Astrocyte (in vitro differentiated cells and primary cell): Measurements from ENCODE around the gene ACTN4. TPM values are rescaled to one million over a fixed set of nuclear protein-coding genes. Genes with fewer than 3 reads are reported as not detected.

Experiments used
- DNase-seq: peaks from one replicate; pipeline ENCODE4 v3.0.0-alpha.2; 2010; ENCODE audit warnings: low read depth
- FAIRE-seq: peaks from 2 replicates; lab custom pipeline; 2011; peaks lifted over from hg19 to GRCh38; lab: Jason Lieb, UNC
- H2AFZ ChIP-seq: 2 replicates; pipeline ENCODE4 v1.6.0; 2012; ENCODE audit warnings: low read depth, low read length, inconsistent platforms
- H3K27ac ChIP-seq: 2 replicates; pipeline ENCODE4 v1.5.1; 2011; ENCODE audit warnings: low read depth, low read length, inconsistent platforms
- H3K27me3 ChIP-seq: 2 replicates; pipeline ENCODE4 v1.6.0; 2011; ENCODE audit warnings: low read length, inconsistent platforms; ENCODE audit not compliant: insufficient read depth
- H3K36me3 ChIP-seq: 2 replicates; pipeline ENCODE4 v1.5.1; 2011; ENCODE audit warnings: low read length, inconsistent platforms; ENCODE audit not compliant: insufficient read depth
- H3K4me1 ChIP-seq: 2 replicates; pipeline ENCODE4 v1.5.1; 2011; ENCODE audit warnings: low read length, inconsistent platforms; ENCODE audit not compliant: insufficient read depth
- H3K4me2 ChIP-seq: 2 replicates; pipeline ENCODE4 v1.6.0; 2012; ENCODE audit warnings: low read length, inconsistent platforms
- H3K4me3 ChIP-seq: 2 replicates; pipeline ENCODE4 v1.5.1; 2011; ENCODE audit warnings: low read depth, mild to moderate bottlenecking, low read length, inconsistent platforms; ENCODE audit not compliant: insufficient read depth
- H3K79me2 ChIP-seq: 2 replicates; pipeline ENCODE4 v1.6.0; 2012; ENCODE audit warnings: mild to moderate bottlenecking, low read length, inconsistent platforms; ENCODE audit not compliant: insufficient read depth
- H3K9ac ChIP-seq: 2 replicates; pipeline ENCODE4 v1.6.0; 2012; ENCODE audit warnings: mild to moderate bottlenecking, low read length, inconsistent platforms
- H3K9me3 ChIP-seq: 2 replicates; pipeline ENCODE4 v1.5.1; 2012; ENCODE audit warnings: low read depth, mild to moderate bottlenecking, low read length, inconsistent platforms; ENCODE audit not compliant: insufficient read depth
- H4K20me1 ChIP-seq: 2 replicates; pipeline ENCODE4 v1.6.0; 2012; ENCODE audit warnings: low read length, inconsistent platforms; ENCODE audit not compliant: insufficient read depth
- H3K27ac Mint-ChIP-seq: one replicate; pipeline ENCODE4 v1.8.0; 2021; ENCODE audit warnings: mild to moderate bottlenecking, mixed read lengths; ENCODE audit not compliant: unreplicated experiment
- H3K27me3 Mint-ChIP-seq: one replicate; pipeline ENCODE4 v1.8.0; 2021; ENCODE audit warnings: low read depth, mixed read lengths; ENCODE audit not compliant: unreplicated experiment
- H3K36me3 Mint-ChIP-seq: one replicate; pipeline ENCODE4 v1.8.0; 2021; ENCODE audit warnings: low read depth, mixed read lengths; ENCODE audit not compliant: unreplicated experiment
- H3K4me1 Mint-ChIP-seq: one replicate; pipeline ENCODE4 v1.8.0; 2021; ENCODE audit warnings: low read depth, mixed read lengths; ENCODE audit not compliant: unreplicated experiment
- H3K4me3 Mint-ChIP-seq: one replicate; pipeline ENCODE4 v1.8.0; 2021; ENCODE audit warnings: mild to moderate bottlenecking, moderate library complexity, mixed read lengths; ENCODE audit not compliant: unreplicated experiment
- H3K9me3 Mint-ChIP-seq: one replicate; pipeline ENCODE4 v1.8.0; 2021; ENCODE audit warnings: mild to moderate bottlenecking, mixed read lengths; ENCODE audit not compliant: unreplicated experiment
- EZH2 ChIP-seq: IDR thresholded peaks from 2 replicates; pipeline ENCODE4 v1.6.1; 2012; ENCODE audit warnings: mild to moderate bottlenecking, low read length, inconsistent platforms; ENCODE audit not compliant: insufficient read depth
- total RNA-seq: library from RNA; stranded (reverse); gene quantifications from 2 replicates; pipeline ENCODE4 v1.2.1, GENCODE V29; 2021
- TF ChIP-seq, protein P1 (sequence below): IDR thresholded peaks from 2 replicates; pipeline ENCODE4 v1.5.1; 2011; ENCODE audit warnings: low read depth, mild to moderate bottlenecking, inconsistent platforms, low read length, moderate library complexity; ENCODE audit not compliant: insufficient read depth

ACTN4 gene
- total RNA-seq, 1 donor from 2014 or later, result 879 TPM

DNA sequence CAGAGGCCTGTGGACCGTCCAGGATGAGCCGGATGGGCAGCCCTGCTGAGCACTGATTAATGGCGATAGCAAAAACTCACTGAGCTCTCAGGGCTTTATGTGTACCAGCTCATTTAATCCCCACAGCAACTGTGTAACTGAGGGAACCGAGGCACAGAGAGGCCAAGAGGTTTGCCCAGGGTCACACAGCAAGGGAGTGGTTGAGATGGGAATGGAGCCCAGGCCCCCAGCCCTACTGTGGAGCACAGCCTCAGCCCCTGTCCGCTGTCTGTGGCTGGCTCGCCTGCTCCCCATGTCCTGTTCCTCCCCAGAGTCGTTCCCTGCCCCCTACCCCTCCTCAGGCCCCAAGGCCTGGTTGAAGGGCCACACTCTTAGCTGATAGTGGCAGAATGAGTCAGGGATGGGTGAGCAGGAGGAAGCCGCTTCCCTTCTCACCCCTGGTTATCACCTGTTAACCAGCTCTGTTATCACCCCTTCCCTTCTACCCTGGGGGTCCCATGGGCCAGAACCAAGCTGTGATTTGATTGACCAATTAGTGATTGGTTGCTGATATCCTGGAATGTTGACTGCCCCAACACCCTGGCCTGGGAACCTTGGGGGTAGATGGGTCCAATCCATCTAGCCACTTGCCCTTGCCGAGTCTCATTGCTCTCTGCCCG is 75.6 kb downstream of the ACTN4 start:
- H3K4me3 ChIP-seq, result no peak overlapping the region
- Mint-ChIP-seq H3K4me3 (no peak overlapping the region), H3K27ac (peak overlapping the region; percentile 86), H3K36me3 (peaks cover 19% of the 10 kb centered on the region), H3K9me3 (no peaks in the 10 kb centered on the region), H3K4me1 (peaks cover 15% of the 10 kb centered on the region), H3K27me3 (no peaks in the 10 kb centered on the region)
- no peak overlapping the region for H3K4me2 ChIP-seq
- no peaks in the 10 kb centered on the region for H3K9me3 ChIP-seq
- no peak for FAIRE-seq
- peaks cover 34% of the 10 kb centered on the region for H3K4me1 ChIP-seq
- peaks cover 40% of the 10 kb centered on the region for H3K36me3 ChIP-seq
- TF ChIP-seq, protein P1, sequence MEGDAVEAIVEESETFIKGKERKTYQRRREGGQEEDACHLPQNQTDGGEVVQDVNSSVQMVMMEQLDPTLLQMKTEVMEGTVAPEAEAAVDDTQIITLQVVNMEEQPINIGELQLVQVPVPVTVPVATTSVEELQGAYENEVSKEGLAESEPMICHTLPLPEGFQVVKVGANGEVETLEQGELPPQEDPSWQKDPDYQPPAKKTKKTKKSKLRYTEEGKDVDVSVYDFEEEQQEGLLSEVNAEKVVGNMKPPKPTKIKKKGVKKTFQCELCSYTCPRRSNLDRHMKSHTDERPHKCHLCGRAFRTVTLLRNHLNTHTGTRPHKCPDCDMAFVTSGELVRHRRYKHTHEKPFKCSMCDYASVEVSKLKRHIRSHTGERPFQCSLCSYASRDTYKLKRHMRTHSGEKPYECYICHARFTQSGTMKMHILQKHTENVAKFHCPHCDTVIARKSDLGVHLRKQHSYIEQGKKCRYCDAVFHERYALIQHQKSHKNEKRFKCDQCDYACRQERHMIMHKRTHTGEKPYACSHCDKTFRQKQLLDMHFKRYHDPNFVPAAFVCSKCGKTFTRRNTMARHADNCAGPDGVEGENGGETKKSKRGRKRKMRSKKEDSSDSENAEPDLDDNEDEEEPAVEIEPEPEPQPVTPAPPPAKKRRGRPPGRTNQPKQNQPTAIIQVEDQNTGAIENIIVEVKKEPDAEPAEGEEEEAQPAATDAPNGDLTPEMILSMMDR, result no peak
- no peak for TF ChIP-seq EZH2
- peaks cover 76% of the 10 kb centered on the region for H4K20me1 ChIP-seq
- H3K27ac ChIP-seq, result no peak overlapping the region
- H3K79me2 ChIP-seq, result peaks cover 61% of the 10 kb centered on the region
- H3K9ac ChIP-seq, result no peak overlapping the region
- H3K27me3 ChIP-seq, result no peaks in the 10 kb centered on the region
- no peak overlapping the region for H2AFZ ChIP-seq
- no peak for DNase-seq

DNA sequence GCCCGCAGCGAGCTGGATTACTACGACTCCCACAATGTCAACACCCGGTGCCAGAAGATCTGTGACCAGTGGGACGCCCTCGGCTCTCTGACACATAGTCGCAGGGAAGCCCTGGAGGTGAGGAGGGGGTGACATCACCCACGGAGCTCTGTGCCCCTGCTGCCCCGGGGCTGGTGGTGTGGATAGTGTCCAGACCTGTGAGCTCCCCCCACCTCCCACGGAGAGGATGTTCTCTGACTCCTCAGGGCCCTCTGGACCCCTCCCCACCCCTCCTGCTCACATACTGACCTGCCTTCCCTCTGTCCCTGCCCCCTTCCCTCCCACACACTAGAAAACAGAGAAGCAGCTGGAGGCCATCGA is 76.1 kb downstream of the ACTN4 start:
- H3K79me2 ChIP-seq, result peaks cover 57% of the 10 kb centered on the region
- no peak overlapping the region for H3K9ac ChIP-seq
- H3K27me3 ChIP-seq, result no peaks in the 10 kb centered on the region
- no peak overlapping the region for H3K4me2 ChIP-seq
- Mint-ChIP-seq H3K9me3 (no peaks in the 10 kb centered on the region), H3K4me3 (no peak overlapping the region), H3K27me3 (no peaks in the 10 kb centered on the region), H3K4me1 (peaks cover 15% of the 10 kb centered on the region), H3K27ac (peak overlapping the region; percentile 86), H3K36me3 (peaks cover 19% of the 10 kb centered on the region)
- DNase-seq (no peak), FAIRE-seq (no peak)
- H3K4me1 ChIP-seq, result peaks cover 31% of the 10 kb centered on the region
- TF ChIP-seq, protein P1, result no peak
- no peak for TF ChIP-seq EZH2
- H3K36me3 ChIP-seq, result peaks cover 36% of the 10 kb centered on the region
- H3K4me3 ChIP-seq, result no peak overlapping the region
- peaks cover 75% of the 10 kb centered on the region for H4K20me1 ChIP-seq
- H3K9me3 ChIP-seq, result no peaks in the 10 kb centered on the region
- no peak overlapping the region for H3K27ac ChIP-seq
- no peak overlapping the region for H2AFZ ChIP-seq
